HEK293 (cell line): ENCODE measurements around the gene TRAPPC6A.

ENCODE experiments used
- BCL11A ChIP-seq: fragments of 450-650 bp; formaldehyde crosslinking; IDR thresholded peaks from 2 replicates; pipeline ENCODE4 v1.5.1; 2016; ENCODE audit warnings: low read depth, missing biosample characterization, missing genetic modification characterization
- KLF10 ChIP-seq: fragments of 450-650 bp; IDR thresholded peaks from 2 replicates; pipeline ENCODE4 v1.5.1; 2018; ENCODE audit warnings: missing biosample characterization, mild to moderate bottlenecking, missing genetic modification characterization
- KLF16 ChIP-seq: fragments of 450-650 bp; formaldehyde crosslinking; IDR thresholded peaks from 2 replicates; pipeline ENCODE4 v1.5.1; 2017; ENCODE audit warnings: missing biosample characterization, missing genetic modification characterization
- MYNN ChIP-seq: fragments of 450-650 bp; formaldehyde crosslinking; IDR thresholded peaks from 2 replicates; pipeline ENCODE4 v1.5.1; 2016; ENCODE audit warnings: missing biosample characterization, missing genetic modification characterization, borderline replicate concordance
- SP2 ChIP-seq: fragments of 450-650 bp; formaldehyde crosslinking; IDR thresholded peaks from 2 replicates; pipeline ENCODE4 v1.5.1; 2016; ENCODE audit warnings: missing biosample characterization, missing genetic modification characterization
- ZNF138 ChIP-seq: fragments of 450-650 bp; formaldehyde crosslinking; IDR thresholded peaks from 2 replicates; pipeline ENCODE4 v1.5.1; 2016; ENCODE audit warnings: missing biosample characterization, missing genetic modification characterization, borderline replicate concordance
- ZNF184 ChIP-seq: fragments of 450-650 bp; IDR thresholded peaks from 2 replicates; pipeline ENCODE4 v1.5.1; 2018; ENCODE audit warnings: missing biosample characterization, mild to moderate bottlenecking, missing genetic modification characterization
- ZNF24 ChIP-seq: fragments of 450-650 bp; formaldehyde crosslinking; IDR thresholded peaks from 2 replicates; pipeline ENCODE4 v1.5.1; 2016; ENCODE audit warnings: missing biosample characterization, missing genetic modification characterization
- ZNF791 ChIP-seq: fragments of 450-650 bp; formaldehyde crosslinking; IDR thresholded peaks from 2 replicates; pipeline ENCODE4 v1.5.1; 2016; ENCODE audit warnings: missing biosample characterization, missing genetic modification characterization
- TF ChIP-seq, protein P1 (sequence below): fragments of 450-650 bp; formaldehyde crosslinking; IDR thresholded peaks from 2 replicates; pipeline ENCODE4 v1.5.1; 2016; ENCODE audit warnings: missing biosample characterization, missing genetic modification characterization, low read depth
- TF ChIP-seq, protein P2 (sequence below): sonication (generic); formaldehyde crosslinking; IDR thresholded peaks from 2 replicates; pipeline ENCODE4 v1.8.1; 2022; ENCODE audit warnings: mild to moderate bottlenecking, moderate library complexity, missing genetic modification reagents
- TF ChIP-seq, protein P3 (sequence below): fragments of 450-650 bp; formaldehyde crosslinking; IDR thresholded peaks from 2 replicates; pipeline ENCODE4 v1.5.1; 2016; ENCODE audit warnings: missing biosample characterization, missing genetic modification characterization

DNA sequence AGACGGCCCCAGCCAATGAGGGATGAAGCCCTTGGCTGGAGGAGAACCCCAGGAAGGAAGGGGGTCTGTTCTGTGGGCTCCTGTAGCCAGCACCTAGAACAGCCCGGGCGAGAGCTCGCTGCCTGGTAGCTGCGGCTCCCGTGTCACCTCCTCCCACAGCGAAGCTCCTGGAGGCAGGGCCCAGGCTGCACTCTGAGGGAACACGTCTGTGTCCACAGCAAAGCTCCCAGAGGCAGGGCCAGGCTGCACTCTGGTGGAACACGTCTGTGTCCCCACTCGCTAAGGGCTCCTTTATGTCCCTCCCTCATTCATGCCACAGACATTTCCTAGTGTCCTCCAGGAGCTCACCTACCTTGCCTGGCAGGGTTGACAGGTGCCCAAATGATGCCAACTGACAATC is 8.4 kb downstream of the TRAPPC6A start:
- TF ChIP-seq, protein P1, sequence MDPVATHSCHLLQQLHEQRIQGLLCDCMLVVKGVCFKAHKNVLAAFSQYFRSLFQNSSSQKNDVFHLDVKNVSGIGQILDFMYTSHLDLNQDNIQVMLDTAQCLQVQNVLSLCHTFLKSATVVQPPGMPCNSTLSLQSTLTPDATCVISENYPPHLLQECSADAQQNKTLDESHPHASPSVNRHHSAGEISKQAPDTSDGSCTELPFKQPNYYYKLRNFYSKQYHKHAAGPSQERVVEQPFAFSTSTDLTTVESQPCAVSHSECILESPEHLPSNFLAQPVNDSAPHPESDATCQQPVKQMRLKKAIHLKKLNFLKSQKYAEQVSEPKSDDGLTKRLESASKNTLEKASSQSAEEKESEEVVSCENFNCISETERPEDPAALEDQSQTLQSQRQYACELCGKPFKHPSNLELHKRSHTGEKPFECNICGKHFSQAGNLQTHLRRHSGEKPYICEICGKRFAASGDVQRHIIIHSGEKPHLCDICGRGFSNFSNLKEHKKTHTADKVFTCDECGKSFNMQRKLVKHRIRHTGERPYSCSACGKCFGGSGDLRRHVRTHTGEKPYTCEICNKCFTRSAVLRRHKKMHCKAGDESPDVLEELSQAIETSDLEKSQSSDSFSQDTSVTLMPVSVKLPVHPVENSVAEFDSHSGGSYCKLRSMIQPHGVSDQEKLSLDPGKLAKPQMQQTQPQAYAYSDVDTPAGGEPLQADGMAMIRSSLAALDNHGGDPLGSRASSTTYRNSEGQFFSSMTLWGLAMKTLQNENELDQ (tag by site-specific recombination), result no peak
- no peak for TF ChIP-seq KLF16 (tag by site-specific recombination)
- no peak for TF ChIP-seq KLF10
- TF ChIP-seq ZNF791 (tag by site-specific recombination), result no peak
- no peak for TF ChIP-seq ZNF138
- no peak for TF ChIP-seq ZNF184
- TF ChIP-seq, protein P2, sequence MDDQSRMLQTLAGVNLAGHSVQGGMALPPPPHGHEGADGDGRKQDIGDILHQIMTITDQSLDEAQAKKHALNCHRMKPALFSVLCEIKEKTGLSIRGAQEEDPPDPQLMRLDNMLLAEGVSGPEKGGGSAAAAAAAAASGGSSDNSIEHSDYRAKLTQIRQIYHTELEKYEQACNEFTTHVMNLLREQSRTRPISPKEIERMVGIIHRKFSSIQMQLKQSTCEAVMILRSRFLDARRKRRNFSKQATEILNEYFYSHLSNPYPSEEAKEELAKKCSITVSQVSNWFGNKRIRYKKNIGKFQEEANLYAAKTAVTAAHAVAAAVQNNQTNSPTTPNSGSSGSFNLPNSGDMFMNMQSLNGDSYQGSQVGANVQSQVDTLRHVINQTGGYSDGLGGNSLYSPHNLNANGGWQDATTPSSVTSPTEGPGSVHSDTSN (CRISPR knock-in tag), result no peak
- no peak for TF ChIP-seq MYNN (tag by site-specific recombination)
- TF ChIP-seq ZNF24 (tag by site-specific recombination), result no peak
- TF ChIP-seq BCL11A (tag by site-specific recombination), result no peak
- TF ChIP-seq, protein P3, sequence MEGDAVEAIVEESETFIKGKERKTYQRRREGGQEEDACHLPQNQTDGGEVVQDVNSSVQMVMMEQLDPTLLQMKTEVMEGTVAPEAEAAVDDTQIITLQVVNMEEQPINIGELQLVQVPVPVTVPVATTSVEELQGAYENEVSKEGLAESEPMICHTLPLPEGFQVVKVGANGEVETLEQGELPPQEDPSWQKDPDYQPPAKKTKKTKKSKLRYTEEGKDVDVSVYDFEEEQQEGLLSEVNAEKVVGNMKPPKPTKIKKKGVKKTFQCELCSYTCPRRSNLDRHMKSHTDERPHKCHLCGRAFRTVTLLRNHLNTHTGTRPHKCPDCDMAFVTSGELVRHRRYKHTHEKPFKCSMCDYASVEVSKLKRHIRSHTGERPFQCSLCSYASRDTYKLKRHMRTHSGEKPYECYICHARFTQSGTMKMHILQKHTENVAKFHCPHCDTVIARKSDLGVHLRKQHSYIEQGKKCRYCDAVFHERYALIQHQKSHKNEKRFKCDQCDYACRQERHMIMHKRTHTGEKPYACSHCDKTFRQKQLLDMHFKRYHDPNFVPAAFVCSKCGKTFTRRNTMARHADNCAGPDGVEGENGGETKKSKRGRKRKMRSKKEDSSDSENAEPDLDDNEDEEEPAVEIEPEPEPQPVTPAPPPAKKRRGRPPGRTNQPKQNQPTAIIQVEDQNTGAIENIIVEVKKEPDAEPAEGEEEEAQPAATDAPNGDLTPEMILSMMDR (tag by site-specific recombination), result no peak
- TF ChIP-seq SP2 (tag by site-specific recombination), result no peak
